Right renal cortex interstitium (tissue), 3 donors: ENCODE measurements around the gene C6orf120. TPM values are rescaled to one million over a fixed set of nuclear protein-coding genes. Genes with fewer than 3 reads are reported as not detected.

Experiments used
- DNase-seq, 3 donors: peaks; one replicate each; pipeline ENCODE4 v3.0.0-alpha.2; 2013; ENCODE audit warnings: low read depth in 3 of 3, low spot score in 2 of 3
- polyA plus RNA-seq, 3 donors: library from polyadenylated mRNA; unstranded; fragments of 120-200 nt; gene quantifications; one replicate each; pipeline ENCODE4 v1.2.1, GENCODE V29; 2013; ENCODE audit not compliant: insufficient read length in 3 of 3

C6orf120 gene
- 10 to 100 TPM; 44.5 to 46.3 (median 44.8) TPM for polyA plus RNA-seq

- DNase-seq, result peak; percentile 86 to 90 (median 88)
Measured at GRCh38 chr6:169701954-169702839, at the start of gene C6orf120, which contains the start of gene WDR27. TSS of gene C6orf120 (plus strand) at chr6:169702126. CDS start at chr6:169702460, 334 bp downstream. TSS of gene WDR27 (minus strand) at chr6:169702029. CDS start at chr6:169689005, 13,024 bp downstream.

DNA sequence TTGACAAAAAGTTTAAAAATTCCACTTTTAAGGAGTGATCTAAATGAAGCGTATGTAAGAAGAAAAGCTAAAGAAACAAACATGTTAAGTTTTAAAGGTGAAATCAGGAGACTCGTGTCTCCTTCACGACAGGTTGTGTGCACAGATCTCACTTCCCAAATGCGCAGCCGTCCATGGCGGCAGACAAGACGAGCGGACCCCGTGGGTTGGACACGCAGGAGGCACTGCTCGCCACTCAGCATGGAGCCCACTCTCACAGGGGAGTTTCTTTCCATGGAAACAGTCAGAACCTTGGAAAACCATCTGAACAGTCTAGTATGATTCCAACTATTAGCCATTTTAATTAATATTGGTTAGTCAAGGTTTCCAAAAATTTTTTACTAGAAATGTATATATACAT lies 49.0 kb upstream of the C6orf120 start:
- no peak for DNase-seq

DNA sequence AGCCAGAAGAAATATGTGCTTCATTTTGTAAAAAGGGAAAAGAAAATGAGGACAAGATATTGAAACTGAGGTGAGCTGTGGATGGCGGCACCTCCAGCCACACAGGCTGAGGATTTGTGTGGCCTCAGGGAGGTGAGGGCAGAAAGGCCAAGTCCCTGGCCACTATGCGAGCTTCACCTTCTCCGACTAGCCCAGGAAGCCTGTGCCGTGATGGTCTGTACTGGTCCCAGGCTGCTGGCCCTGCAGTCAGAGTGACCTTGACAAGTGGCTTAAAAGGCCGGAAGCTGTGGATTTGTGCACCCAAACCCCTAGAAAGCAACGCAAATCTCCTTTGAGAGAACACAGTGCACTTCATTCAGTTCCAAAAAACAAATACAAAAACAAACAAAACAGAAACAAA lies 48.2 kb upstream of the C6orf120 start:
- no peak for DNase-seq

DNA sequence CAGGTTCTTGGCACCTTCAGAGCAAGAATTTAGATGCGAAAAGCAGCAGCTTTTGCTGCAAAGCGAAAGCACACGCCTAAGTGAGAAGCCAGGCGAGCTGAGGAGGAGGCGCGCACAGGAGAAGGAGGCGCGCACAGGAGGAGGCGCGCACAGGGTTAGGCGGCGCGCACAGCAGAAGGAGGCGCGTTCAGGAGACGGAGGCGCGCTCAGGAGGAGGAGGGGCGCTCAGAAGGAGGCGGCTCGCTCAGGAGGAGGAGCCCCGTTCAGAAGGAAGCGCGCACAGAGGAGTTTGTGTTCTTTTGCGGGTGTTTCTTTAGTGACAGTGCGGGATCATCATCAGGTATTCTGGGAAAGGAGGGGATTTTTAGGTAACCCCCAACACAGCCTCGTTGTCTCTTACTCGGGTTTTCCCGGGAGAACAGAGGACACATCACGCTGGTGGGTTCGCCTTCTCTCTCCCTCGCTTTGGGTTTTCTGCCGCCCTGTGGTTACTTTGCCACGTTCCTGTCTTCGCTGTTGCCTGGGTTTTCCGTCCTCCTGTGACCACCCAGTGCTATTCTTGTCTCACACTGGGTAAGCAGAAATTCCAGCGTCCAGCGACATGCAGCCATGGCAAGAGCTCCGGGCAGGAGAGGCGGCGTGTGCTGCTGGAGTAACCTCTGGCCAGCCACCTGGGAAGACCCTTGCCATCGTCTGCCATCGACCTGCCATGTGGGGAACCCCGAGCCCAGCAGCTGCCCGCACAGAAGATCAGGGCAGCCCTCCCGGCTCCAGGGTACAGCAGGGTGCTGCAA lies 47.1 kb upstream of the C6orf120 start:
- DNase-seq, result peak in 2 of 3 donors; percentile 33 to 58

DNA sequence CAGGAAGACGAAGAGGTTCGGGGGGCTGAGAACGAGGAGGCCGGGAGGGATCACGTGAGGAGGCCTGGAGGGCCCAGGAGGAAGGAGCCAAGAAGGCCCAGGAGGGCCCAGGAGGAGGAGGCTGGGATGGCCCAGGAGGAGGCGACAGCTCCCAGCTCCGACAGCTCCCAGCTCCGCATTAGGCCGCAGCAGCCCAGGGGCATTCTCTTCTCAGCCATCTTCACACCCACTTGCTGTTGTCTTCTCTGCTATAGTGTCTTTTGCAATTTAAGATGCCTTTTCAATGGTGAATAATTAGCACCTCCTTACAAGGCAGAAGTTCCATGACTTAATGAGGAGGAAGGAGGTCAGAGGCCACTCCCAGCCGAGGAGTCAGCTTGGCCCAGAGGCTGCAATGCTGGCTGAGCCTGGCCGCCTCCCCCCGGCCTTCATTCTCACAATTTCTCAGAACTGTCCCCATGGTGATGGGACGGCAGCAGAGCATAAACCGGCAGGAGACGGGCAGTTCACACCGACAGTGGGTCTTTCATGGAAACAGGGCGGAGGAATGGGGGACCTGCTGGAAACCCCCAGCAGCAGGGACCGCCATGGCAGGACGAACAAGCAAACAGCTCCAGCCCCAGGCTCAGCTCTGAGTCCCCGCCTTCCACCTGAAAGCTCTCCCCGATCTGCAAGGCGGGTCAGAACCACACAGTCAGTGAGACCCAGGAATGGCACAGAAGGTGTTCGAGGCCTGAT lies 45.2 kb upstream of the C6orf120 start:
- DNase-seq, result no peak

DNA sequence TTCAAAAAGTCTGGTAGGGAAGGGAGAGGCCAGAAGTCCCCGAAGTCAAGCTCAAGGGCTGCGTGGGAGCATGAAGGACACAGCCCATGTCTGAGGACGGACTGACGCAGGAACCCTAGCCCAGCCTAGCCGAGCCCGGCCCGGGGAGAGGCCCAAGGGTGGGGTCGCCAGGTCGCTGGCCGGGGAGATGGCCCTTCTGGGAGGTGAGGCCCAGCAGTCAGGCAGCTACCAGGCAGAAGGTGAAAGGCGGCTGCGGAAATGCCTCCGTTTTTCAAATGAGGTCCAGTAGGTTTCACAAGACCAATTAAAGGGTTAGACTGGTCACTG lies 44.7 kb upstream of the C6orf120 start:
- no peak for DNase-seq

- DNase-seq, result no peak
Measured at GRCh38 chr6:169659820-169660610, 41.9 kb upstream of the C6orf120 start.

GRCh38 chr6:169660751-169661390 lies 41.1 kb upstream of the C6orf120 start:
- no peak for DNase-seq

DNA sequence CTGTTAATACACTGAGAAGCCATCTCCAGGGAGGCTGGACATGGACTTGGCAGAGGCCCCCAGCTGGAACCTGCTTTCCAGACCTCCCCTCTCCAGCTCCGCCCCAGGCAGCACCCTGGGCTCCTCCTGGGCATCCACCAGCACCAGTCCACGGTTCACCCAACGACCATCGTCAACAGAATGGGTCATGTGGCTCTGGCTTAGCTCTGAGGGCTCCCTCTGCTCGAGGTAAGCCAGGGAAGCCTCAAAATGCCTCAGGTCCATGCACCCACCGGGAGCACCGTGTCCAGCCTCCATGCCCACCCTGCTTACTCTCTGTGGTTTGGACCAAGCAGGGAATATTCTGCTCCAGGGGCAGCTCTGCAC lies 40.6 kb upstream of the C6orf120 start:
- no peak for DNase-seq

DNA sequence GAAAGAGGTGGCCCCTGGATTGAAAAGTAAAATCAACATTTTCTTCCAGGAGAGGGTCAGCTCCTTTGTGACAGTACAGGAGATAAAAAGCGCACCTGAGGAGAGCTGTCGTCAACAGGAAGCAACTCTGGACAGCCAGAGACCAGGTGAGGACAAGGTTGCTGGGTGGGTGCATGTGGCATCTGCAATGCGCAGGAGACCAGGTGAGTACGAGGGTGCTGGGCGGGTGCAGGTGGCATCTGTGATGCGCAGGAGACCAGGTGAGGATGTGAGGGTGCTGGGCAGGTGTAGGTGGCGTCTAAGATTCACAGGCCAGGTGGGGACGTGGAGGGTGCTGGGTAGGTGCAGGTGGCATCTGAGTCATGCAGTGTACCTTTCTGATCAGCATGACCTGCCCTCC lies 38.5 kb upstream of the C6orf120 start:
- no peak for DNase-seq

GRCh38 chr6:169664227-169664626 lies 37.7 kb upstream of the C6orf120 start:
- no peak for DNase-seq

DNA sequence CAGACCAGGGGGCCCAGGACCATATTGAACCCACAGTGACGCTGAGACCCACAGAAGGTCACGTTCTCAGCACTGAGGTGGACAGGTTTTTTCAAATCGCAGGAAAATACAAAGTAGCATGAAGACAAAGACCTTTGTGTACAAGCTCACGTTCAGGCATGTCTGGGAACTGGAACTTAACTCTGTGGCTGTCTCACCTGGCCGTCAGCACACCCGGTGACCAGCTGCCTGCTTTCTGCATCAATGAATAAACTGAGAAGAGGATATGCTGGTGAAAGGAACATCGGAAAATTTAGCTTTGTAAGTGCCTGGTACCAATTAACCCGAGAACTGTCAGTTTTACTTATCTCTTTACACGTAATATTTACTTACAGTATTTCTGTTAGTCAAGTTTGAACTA lies 36.6 kb upstream of the C6orf120 start:
- no peak for DNase-seq

DNA sequence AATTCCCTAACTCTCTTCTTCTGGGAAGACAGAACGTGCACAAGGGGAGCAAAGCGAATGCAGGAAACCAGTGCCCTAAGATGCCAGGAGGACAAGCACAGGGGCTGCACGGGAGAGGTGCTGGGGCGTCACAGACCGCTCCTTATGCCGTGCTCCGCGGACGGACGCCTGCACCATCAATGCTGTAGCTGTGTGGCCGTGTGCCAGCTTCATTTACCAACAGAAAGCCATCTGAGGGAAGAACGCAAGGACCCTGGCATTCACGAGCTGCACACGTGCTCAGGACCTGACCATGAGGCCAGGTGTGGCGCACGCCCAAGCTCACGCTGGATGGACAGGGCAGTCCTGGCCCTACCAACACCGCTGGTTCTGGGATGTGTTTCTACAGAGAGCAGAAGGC lies 35.5 kb upstream of the C6orf120 start:
- no peak for DNase-seq

DNA sequence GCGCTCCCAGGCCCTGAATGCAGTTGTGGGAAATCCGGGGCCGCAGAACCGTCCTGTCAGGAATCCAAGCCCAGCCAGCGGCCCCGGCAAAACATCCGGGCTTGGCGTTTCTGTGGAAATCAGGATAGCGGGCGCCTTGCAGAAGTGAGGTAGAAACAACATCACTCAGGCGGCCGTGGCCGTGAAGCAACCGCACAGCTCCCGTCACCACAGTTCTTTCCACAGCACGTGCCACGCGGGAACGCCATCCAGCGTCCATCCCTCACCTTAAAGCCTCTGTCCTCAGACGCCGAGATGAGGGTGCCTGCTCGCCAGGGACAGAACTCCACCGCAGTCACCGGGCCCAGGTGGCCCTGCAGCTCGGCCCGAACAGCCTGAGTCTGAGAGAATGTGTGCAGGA lies 34.2 kb upstream of the C6orf120 start:
- no peak for DNase-seq

DNA sequence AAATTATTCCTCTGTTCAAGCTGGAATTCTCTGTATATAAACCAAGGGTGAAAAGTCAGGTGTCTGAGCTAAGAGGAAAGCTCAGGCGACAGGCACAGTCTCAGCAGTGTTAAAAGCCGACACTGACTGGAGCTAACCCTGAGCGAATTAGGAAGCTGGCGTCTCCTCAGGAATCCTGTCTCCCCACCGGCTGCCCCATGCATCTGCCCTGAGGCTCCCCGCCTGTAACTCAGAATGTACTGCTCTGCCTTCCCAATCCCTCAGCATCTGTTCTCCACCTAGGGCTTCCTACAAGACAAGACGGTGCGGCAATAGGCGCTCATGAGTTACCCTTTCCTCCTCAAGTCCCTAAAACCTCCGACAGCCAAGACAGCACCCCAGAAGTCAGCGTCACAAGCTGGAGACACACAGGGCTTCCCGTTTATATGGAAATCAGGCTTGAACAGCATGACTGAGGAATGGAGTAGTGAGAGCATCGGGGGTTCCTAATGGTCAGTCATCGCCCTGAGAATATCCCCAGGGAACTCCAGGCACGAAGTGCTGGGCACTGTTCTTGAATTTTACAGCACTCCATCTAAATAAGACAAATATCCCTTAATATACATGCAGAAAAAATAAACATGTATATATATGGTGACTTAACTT lies 33.6 kb upstream of the C6orf120 start:
- DNase-seq, result no peak

DNA sequence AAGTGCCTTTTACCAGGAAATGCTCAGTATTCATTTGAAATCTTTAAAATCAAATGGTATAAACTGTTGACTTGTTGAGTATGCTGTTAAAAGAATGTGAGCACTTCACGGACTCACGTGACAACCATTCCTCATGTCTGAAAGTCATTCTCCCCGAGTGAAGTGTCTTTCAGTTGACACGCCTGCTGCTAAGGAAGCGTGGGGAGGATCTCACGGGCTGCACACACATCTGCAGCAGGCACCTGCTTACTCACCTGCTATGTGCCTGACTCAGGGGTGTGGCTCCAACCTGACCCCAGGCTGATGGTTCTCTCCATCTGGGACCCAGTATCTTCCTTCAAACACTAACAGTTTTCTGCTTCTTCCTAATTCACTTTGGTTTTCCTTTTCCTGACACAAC lies 32.8 kb upstream of the C6orf120 start:
- DNase-seq, result no peak

DNA sequence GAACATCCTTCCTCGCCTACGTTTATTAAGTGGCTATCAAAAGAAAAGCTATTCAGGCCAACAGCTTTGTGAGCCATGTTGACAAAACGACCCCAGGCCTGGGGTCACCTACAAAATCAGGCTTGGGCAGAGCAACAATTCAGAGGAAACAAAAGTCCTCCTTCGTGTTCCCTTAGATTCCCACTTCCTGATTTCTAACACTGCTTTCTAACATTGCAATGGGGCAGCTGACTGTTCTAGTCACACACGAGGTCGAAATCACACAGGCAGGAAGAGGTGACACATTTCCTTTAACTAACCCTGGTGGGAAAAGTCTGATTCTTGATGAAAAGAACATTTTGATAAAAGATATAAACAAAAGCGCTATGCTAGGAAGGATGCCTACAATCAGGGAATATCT lies 32.0 kb upstream of the C6orf120 start:
- DNase-seq, result no peak

- no peak for DNase-seq
Measured at GRCh38 chr6:169671563-169671962, 30.4 kb upstream of the C6orf120 start.

- no peak for DNase-seq
Measured at GRCh38 chr6:169675011-169675410, 26.9 kb upstream of the C6orf120 start.
